Measurements from ENCODE around the gene ATP2A1.

GRCh38 chr16:28858421-28858820 is 19.9 kb upstream of the ATP2A1 start:
- no peak for TF ChIP-seq CEBPB (IDR thresholded peaks at IDR 0.05)
- TF ChIP-seq EP300 (IDR thresholded peaks at IDR 0.05; ENCODE audit: borderline replicate concordance): no peak
- TF ChIP-seq TEAD4 (IDR thresholded peaks at IDR 0.05): no peak
- no peak for TF ChIP-seq TAF1 (IDR thresholded peaks at IDR 0.05; ENCODE audit: low read depth)
- TF ChIP-seq, protein P1, sequence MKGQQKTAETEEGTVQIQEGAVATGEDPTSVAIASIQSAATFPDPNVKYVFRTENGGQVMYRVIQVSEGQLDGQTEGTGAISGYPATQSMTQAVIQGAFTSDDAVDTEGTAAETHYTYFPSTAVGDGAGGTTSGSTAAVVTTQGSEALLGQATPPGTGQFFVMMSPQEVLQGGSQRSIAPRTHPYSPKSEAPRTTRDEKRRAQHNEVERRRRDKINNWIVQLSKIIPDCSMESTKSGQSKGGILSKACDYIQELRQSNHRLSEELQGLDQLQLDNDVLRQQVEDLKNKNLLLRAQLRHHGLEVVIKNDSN (IDR thresholded peaks at IDR 0.05): no peak
